SK-N-MC (cell line): ENCODE results near the gene KRTAP12-4.

Experiments used
- EZH2 ChIP-seq: fragments of 200-600 bp; sonication (generic); IDR thresholded peaks from one replicate; pipeline ENCODE4 v1.6.1; 2017; ENCODE audit warnings: antibody characterized with exemption
- FOXP2 ChIP-seq: optimal IDR thresholded peaks from 2 replicates; pipeline ENCODE3; 2011; ENCODE audit warnings: mild to moderate bottlenecking, moderate library complexity; ENCODE audit not compliant: insufficient read depth; ENCODE audit errors: extremely low read length, control extremely low read depth
- POLR2AphosphoS5 ChIP-seq: IDR thresholded peaks from 2 replicates; pipeline ENCODE4 v1.6.1; 2012; ENCODE audit warnings: mild to moderate bottlenecking, low read depth, low read length, borderline replicate concordance

DNA sequence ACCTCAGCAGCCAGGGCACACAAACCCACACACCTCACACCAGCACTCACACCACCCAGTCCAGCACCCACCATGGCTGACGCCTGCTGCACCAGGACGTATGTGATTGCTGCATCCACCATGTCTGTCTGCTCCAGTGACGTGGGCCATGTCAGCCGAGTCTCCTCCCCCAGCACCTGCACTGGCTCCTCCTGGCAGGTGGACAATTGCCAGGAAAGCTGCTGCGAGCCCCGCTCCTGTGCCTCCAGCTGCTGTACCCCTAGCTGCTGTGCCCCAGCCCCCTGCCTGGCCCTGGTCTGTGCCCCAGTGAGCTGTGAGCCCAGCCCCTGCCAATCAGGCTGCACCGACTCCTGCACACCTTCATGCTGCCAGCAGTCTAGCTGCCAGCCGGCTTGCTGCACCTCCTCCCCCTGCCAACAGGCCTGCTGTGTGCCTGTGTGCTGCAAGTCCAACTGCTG, 42.4 kb downstream of the KRTAP12-4 start, which contains the start of gene KRTAP10-8:
- TF ChIP-seq POLR2AphosphoS5 (no peak), FOXP2 (no peak), EZH2 (no peak)
